Measurements from ENCODE around the gene VGF.
"Not testable (repeated sequence)": the region's sequence is repeated elsewhere in the genome, so short reads cannot be mapped to it uniquely, and the experiment has no call there.

The VGF gene

DNA sequence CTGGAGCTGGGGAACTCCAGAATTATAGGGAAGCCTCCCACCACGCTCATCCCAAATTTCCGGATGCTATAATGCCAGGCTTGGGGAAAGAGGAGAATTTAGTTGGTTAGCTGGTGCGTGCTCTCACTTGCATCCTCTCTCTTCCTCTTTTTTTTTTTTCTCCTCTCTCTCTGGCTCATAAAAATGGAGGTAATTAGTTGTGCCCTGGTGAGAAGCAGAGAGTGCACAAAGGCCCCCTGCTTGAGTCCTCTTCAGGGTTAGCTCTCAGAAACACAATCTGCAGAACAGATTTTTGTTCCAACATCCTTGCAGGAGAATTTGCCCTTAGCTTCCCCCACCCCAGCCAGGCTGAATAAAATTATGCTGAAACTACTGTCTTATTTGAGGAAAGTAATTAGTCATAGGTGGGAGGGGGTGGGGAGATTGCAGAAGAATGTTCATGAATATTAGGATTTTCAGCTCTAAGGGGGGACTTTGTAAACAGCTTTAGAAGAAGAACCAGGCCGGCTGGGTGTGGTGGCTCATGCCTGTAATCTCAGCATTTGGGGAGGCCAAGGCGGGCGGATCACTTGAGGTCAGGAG is 30.9 kb downstream of the VGF start:
- no peak for DNase-seq

DNA sequence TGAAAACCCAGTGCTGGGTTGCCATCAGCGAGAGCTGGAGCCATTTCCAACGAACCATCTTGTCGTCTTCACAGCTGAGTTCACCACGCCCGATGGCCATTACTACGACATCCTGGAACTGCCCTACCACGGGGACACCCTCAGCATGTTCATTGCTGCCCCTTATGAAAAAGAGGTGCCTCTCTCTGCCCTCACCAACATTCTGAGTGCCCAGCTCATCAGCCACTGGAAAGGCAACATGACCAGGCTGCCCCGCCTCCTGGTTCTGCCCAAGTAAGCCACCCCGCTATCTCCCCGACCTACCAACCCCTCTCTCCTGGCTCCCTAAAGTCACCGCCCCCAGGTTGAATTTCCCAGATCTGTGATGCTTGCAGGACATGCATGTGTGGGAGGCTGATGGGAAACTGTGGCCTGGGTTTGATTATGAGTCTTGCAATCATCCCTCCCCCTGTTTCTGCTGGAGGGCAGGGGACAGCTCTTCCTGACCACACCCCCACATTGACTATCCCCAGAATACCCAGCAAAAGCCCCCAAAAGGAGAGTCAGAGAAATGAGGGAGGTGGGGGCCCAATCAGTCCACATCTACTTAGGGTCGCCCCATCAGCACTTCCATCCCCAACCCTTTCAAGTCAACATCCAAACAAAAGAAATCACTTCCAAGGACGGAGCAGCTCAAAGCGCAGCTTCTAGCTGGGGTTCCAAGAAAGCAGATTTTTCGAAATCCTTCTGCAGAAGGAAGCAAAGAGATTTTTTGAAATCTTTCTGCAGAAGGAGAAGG is 31.6 kb downstream of the VGF start:
- no peak for DNase-seq

DNA sequence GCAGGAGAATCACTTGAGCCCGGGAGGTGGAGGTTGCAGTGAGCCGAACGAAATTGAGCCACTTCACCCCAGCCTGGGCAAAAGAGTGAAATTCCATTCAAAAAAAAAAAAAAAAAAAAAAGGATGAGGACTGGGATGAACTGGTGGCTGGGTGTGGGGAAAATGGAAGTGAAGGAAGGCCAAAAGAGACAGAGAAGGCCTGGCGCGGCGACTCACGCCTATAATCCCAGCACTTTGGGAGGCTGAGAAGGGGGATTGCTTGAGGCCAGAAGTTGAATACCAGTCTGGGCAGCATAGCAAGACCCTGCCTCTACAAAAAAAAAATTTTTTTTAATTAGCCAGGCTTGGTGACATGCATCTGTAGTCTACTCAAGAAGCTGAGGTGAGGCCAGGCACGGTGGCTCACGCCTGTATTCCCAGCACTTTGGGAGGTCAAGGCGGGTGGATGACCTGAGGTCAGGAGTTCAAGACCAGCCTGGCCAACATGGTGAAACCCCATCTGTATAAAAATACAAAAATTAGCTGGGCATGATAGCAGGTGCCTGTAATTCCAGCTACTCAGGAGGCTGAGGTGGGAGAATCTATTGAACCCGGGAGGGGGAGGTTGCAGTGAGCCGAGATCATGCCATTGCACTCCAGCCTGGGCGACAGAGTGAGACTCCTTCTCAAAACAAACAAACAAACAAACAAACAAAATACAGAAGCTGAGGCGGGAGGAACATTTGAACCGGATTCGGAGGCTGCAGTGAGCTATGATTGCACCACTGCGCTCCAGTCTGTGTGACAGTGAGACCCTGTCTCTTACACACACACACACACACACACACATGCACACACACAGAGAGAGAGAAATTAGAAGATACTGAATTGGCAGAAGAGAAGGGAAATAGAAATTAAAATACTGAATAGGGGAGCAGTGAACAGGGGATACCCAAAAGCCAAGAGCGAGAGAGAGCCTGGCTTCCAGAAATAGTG is 32.5 kb downstream of the VGF start:
- not testable (repeated sequence) for DNase-seq

DNA sequence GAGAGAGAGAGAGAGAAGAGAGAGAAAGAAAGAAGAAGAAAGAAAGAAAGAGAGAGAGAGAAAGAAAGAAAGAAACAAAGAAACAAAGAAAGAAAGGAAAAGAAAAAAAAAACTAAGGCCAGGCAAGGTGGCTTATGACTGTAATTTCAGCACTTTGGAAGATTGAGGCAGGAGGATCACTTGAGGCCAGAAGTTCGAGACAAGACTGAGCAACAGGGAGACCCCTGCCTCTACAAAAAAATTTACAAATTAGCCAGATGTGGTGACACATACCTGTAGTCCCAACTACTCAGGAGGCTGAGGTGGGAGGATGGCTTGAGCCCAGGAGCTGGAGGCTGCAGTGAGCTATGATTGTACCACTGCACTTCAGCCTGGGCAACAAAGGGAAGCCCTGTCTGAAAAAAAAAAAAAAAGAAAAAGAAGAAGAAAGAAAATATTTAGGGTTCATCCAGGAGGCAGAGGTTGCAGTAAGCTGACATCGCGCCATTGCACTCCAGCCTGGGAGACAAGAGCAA is 35.7 kb downstream of the VGF start:
- DNase-seq, result no peak

GRCh38 chr7:101128040-101128834 is 37.1 kb downstream of the VGF start:
- no peak for DNase-seq

GRCh38 chr7:101127460-101128039 is 37.8 kb downstream of the VGF start:
- no peak for DNase-seq

DNA sequence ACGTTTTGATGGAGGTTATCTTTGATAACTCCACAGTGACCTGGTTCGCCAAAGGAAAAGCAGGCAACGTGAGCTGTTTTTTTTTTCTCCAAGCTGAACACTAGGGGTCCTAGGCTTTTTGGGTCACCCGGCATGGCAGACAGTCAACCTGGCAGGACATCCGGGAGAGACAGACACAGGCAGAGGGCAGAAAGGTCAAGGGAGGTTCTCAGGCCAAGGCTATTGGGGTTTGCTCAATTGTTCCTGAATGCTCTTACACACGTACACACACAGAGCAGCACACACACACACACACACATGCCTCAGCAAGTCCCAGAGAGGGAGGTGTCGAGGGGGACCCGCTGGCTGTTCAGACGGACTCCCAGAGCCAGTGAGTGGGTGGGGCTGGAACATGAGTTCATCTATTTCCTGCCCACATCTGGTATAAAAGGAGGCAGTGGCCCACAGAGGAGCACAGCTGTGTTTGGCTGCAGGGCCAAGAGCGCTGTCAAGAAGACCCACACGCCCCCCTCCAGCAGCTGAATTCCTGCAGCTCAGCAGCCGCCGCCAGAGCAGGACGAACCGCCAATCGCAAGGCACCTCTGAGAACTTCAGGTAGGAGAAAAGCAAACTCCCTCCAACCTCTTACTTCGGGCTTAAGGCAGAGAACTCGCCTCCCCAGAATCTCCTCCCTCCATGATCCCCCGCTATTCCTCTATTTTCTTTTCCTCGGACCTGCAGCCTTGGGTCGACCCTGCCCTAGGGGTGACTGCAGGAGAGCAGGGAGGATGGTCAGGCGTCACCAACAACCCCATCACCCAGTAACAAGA is 38.5 kb downstream of the VGF start, which contains the start of gene SERPINE1:
TSS of gene SERPINE1 (plus strand) at position 454 of the 809 bp plus-strand sequence. CDS start 1,290 bp downstream, outside the sequence.
- DNase-seq, result peak; percentile 36

DNA sequence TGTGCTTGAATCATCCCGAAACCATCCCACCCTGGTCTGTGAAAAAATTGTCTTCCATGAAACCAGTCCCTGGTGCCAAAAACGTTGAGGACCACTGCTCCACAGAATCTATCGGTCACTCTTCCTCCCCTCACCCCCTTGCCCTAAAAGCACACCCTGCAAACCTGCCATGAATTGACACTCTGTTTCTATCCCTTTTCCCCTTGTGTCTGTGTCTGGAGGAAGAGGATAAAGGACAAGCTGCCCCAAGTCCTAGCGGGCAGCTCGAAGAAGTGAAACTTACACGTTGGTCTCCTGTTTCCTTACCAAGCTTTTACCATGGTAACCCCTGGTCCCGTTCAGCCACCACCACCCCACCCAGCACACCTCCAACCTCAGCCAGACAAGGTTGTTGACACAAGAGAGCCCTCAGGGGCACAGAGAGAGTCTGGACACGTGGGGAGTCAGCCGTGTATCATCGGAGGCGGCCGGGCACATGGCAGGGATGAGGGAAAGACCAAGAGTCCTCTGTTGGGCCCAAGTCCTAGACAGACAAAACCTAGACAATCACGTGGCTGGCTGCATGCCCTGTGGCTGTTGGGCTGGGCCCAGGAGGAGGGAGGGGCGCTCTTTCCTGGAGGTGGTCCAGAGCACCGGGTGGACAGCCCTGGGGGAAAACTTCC is 39.2 kb downstream of the VGF start:
- no peak for DNase-seq

GRCh38 chr7:101124376-101125056 is 40.9 kb downstream of the VGF start:
- DNase-seq, result no peak

GRCh38 chr7:101123703-101124068 is 41.7 kb downstream of the VGF start:
- DNase-seq, result no peak

DNA sequence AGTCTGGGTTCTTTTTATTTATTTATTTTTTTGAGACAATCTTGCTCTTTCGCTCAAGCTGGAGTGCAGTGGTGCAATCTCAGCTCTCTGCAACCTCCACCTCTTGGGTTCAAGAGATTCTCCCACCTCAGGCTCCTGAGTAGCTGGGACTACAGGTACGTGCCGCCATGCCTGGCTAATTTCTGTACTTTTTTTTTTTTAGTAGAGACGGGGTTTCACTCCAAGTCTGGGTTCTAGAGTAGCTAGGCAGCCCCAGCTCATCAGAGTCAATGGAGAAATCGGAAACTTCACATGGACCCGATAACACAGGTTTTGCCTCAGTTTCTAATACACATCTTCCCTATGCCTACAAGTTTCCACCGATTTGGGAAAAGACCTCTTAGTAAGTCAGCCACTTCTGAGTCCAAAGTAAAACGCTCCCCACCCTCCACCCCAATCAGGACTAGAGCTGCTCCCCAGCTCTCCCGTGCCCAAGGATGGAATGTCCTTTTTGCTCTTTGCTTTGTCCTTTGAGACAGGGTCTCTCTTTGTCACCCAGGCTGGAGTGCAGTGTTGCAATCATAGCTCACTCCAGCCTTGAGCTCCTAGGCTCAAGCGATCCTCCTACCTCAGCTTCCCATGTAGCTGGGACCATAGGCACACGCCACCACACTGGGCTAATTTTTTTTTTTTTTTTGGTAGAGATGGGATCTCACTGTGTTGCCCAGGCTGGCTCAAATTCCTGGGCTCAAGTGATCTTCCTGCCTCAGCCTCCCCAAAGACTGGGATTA is 42.3 kb downstream of the VGF start:
- DNase-seq, result no peak

GRCh38 chr7:101121991-101122932 is 43.1 kb downstream of the VGF start:
- no peak for DNase-seq

DNA sequence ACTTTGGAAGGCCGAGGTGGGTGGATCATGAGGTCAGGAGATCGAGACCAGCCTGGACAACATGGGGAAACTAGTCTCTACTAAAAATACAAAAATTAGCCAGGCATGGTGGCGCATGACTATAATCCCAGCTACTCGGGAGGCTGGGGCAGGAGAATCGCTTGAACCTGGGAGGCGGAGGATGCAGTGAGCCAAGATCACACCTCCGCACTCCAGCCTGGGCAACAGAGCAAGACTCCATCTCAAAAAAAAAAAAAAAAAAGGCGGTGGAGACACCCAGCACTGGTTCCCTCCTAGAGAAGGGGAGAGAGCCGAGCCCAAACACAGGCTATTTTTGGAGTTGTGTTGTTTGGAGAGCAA is 43.8 kb downstream of the VGF start:
- not testable (repeated sequence) for DNase-seq

GRCh38 chr7:101120315-101120714 is 45.1 kb downstream of the VGF start:
- no peak for DNase-seq

DNA sequence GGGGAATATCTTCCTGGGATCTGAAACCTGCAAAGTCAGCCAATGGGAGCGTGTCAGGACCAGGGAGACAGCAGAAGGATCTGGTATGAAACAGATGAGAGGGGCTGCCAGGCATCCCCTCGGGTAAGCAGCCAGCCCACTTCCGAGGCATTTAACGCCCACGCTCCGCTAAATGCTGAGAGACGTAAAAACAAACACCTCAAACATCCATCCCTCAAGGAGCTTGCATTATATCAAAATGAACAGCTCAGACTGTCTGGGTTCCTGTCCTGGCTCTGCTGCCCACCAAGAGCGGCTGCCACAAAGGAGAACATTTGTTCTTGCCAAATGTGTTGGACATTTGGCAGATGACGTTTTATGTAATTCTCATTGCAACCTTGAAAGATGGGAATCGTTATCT is 45.5 kb downstream of the VGF start:
- no peak for DNase-seq

GRCh38 chr7:101118856-101119255 is 46.5 kb downstream of the VGF start:
- no peak for DNase-seq

GRCh38 chr7:101116898-101117297 is 48.5 kb downstream of the VGF start:
- no peak for DNase-seq

- no peak for DNase-seq
These were observed 50.2 kb downstream of the VGF start for GRCh38 chr7:101115215-101115614.
